ENCODE results near the gene SETMAR.

The SETMAR gene

GRCh38 chr3:4340411-4341335 lies 37.5 kb downstream of the SETMAR start:
- H3K9me3 ChIP-seq: no peaks in the 10 kb centered on the region
- no peak overlapping the region for H3K27ac ChIP-seq
- peaks cover 0 to 8% of the 10 kb centered on the region in 2 experiments for H3K4me1 ChIP-seq (ENCODE audit: control insufficient read depth in 1 of 2, insufficient read depth in 1 of 2, low read depth in 1 of 2, low read length in 1 of 2)
- no peak overlapping the region for H3K4me3 ChIP-seq (ENCODE audit: low read depth in 1 of 2, low read length in 1 of 2)
- H3K27me3 ChIP-seq: no peaks in the 10 kb centered on the region
- no peak for TF ChIP-seq CTCF (IDR thresholded peaks at IDR 0.05)
- H3K36me3 ChIP-seq: no peaks in the 10 kb centered on the region

- Histone ChIP-seq H3K4me1 (ENCODE audit: control insufficient read depth in 1 of 2, insufficient read depth in 1 of 2, low read depth in 1 of 2, low read length in 1 of 2) (peaks cover 0 to 14% of the 10 kb centered on the region in 2 experiments), H3K36me3 (no peaks in the 10 kb centered on the region), H3K27me3 (no peaks in the 10 kb centered on the region), H3K4me3 (ENCODE audit: low read depth in 1 of 2, low read length in 1 of 2) (no peak overlapping the region), H3K27ac (no peak overlapping the region), H3K9me3 (no peaks in the 10 kb centered on the region)
- no peak for TF ChIP-seq CTCF (IDR thresholded peaks at IDR 0.05)
Observed at GRCh38 chr3:4341336-4341675, 38.1 kb downstream of the SETMAR start.

- Histone ChIP-seq H3K27me3 (no peaks in the 10 kb centered on the region), H3K4me3 (ENCODE audit: low read depth in 1 of 2, low read length in 1 of 2) (no peak overlapping the region), H3K27ac (no peak overlapping the region), H3K9me3 (no peaks in the 10 kb centered on the region), H3K4me1 (ENCODE audit: control insufficient read depth in 1 of 2, insufficient read depth in 1 of 2, low read depth in 1 of 2, low read length in 1 of 2) (peaks cover 0 to 20% of the 10 kb centered on the region in 2 experiments), H3K36me3 (no peaks in the 10 kb centered on the region)
- no peak for TF ChIP-seq CTCF (IDR thresholded peaks at IDR 0.05)
Observed at GRCh38 chr3:4343258-4343657, 40.1 kb downstream of the SETMAR start.

GRCh38 chr3:4350789-4351163 lies 47.6 kb downstream of the SETMAR start:
- TF ChIP-seq CTCF (IDR thresholded peaks at IDR 0.05): peak; percentile 50
- peak overlapping the region; percentile 9 to 42 for H3K4me3 ChIP-seq (ENCODE audit: low read depth in 1 of 2, low read length in 1 of 2)
- H3K27ac ChIP-seq: no peak overlapping the region
- H3K36me3 ChIP-seq: no peaks in the 10 kb centered on the region
- H3K9me3 ChIP-seq: no peaks in the 10 kb centered on the region
- H3K4me1 ChIP-seq (ENCODE audit: control insufficient read depth in 1 of 2, insufficient read depth in 1 of 2, low read depth in 1 of 2, low read length in 1 of 2): peaks cover 0 to 15% of the 10 kb centered on the region in 2 experiments
- no peaks in the 10 kb centered on the region for H3K27me3 ChIP-seq

GRCh38 chr3:4351164-4351855 lies 48.1 kb downstream of the SETMAR start:
- Histone ChIP-seq H3K27ac (no peak overlapping the region), H3K36me3 (no peaks in the 10 kb centered on the region), H3K27me3 (no peaks in the 10 kb centered on the region), H3K4me3 (ENCODE audit: low read depth in 1 of 2, low read length in 1 of 2) (peak overlapping the region; percentile 9 to 42), H3K9me3 (no peaks in the 10 kb centered on the region), H3K4me1 (ENCODE audit: control insufficient read depth in 1 of 2, insufficient read depth in 1 of 2, low read depth in 1 of 2, low read length in 1 of 2) (peaks cover 0 to 10% of the 10 kb centered on the region in 2 experiments)
- TF ChIP-seq CTCF (IDR thresholded peaks at IDR 0.05): no peak

Data from neutrophil (primary cell).